Measurements from ENCODE around the gene NBDY. TPM values are rescaled to one million over a fixed set of nuclear protein-coding genes. Genes with fewer than 3 reads are reported as not detected.
A peak's percentile ranks its signal among the peaks of the same experiment; 100 is the strongest.
"Not testable (repeated sequence)": the region's sequence is repeated elsewhere in the genome, so short reads cannot be mapped to it uniquely, and the experiment has no call there.

Gene NBDY
- total RNA-seq, 1 donor from 2014 or later = 21.4 TPM

DNA sequence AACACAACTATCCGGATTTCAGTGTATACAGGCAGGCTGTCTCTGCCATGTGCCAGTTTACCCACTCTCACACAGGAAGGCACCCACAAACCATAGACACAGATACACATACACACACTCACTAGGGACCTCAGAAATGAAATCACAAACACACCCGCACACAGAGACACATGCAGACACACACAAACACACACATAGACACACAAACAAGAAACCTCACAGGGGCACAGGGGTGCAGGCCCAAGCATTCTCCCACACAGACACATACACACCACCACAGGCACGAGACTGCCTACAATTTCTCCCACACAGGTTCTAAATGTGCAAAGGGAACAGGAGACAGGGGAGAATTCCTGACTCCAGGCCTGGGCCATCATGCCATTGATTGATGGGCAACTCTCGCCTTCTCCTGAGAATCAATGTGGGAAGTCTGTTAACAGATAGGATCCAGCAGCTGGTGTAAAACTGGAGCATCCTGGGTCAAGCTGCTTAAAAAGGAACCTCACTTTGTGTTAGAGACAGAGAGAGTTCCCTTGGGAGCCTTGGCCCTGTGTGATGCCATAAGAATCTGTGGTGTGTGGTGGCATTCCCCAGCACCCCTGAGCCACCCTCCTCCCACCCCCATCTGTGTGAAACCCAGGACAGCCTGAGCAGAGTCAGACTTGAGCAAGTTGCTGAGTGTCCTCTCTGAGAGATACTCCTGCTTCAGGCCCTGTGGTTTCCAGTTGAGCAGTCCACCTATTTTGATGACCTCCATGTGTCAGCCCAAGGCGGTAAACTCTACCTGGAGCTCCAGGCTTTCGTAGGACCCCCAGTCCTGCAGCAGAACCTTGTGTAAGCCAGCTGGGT, 33.9 kb downstream of the NBDY start:
- ATAC-seq (no peak), DNase-seq (ENCODE audit: missing footprints) (no peak)
- intact Hi-C loops (cut with DNase I) = no loop called here

DNA sequence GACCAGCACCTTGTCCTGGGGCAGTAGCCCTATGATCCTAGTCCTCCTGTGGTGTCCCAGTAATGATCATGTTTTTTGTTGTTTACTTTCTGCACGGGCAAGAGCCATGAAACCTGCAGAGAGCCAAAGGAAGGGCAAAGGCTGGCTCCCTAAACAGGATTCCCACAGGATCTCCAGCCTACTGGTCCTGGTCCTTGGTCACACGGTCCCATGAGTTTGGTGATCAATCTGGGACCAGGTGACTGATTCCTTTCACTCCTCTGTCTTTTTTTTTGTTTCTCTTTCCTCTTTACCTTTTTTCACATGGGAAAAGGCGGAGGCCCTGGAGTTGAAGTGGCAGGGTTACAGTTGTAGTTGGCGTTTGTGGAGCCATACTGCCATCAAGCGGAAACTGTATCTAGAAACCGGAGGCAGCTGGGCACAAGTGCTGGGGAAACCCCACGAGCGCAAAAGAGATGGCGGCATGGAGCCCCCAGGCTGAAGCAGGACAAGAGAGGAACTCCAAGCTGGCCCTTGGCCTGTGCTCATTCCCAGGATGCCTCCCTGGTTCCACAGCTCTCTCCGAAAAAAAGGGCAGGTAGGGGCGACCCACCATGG, 34.6 kb downstream of the NBDY start:
- intact Hi-C loops (cut with DNase I) = no loop called here
- DNase-seq (ENCODE audit: missing footprints) (no peak), ATAC-seq (no peak)

DNA sequence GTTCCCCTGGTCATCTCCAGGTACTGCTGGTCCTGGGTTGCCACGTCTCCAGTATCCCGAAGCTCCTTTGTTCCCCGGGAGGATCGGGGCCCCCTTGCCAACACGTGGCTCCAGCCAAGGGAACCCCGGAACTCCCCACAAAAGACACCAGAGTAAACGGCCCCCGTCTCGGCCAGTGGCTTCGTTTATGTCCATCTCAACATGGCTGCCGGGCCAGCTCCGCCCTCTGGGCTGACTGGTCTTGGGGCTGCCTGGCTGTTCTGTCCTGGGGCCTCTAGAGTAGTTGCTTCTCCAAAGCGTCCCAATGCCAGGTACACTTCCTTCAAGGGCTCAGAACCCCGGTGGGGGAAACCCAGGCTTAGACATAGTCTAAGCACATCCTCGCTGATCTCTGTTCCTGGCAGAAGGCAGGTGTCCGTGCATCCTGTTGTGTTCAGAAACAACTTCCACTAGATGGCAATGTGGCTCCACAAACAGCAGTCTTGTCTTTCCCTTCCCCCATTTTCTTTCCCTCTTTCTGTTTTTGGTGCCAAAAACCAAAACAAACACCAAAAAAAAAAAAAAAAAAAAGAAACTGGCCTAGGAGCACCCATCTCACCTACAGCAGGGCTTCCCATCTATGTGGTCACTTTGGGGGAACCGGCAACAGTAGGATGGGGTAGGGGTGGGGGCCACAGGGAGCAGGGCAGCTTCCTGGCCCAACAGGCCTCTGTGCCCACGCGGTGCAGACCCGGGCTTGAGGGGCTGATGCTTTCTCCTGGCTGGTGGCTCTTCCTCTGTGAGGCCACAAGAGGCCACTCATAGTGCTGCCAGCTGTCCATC, 35.3 kb downstream of the NBDY start:
- intact Hi-C loops (cut with DNase I) = no loop called here
- DNase-seq (ENCODE audit: missing footprints) (no peak), ATAC-seq (peak; percentile 82)

DNA sequence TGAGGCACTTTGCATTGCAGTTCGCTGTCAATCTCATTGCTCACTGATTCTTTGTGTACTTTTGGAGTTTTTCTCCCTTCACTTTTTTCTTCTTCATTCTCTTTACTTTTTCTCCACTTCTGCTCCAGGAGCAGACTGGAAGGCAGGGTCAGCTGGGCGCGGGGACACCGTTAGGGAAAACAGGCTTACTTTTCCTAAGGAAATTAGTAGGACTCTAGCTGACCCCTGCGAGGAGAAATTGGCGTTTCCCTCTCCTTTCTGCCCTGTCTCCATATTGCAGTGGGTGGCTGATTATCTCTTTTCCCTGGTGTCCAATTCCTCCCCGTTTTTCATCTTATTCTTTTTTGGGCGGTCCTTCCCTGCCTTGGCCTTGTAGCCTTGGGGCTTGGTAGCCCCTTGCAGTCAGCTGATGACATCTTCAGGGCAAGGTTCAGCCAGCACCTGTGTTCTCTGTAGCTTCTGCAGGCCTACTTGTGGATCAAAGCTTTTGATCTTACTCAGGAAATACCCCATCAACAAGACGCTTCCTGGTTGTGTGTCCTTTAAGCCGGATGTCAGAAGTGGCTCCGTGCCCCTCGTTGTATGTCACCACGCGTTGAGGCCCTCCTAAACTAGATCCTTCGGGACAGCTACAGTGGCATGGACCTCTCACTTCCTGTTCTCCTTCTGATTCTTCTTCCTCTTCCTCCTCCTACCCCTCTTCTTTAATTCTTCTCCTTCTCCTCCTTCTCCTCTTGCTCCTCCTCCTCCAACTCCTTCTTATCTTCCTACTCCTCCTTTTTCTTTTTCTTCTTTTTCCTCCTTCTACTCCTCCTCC, 36.1 kb downstream of the NBDY start:
- ATAC-seq (no peak), DNase-seq (ENCODE audit: missing footprints) (no peak)
- intact Hi-C loops (cut with DNase I) = no loop called here

DNA sequence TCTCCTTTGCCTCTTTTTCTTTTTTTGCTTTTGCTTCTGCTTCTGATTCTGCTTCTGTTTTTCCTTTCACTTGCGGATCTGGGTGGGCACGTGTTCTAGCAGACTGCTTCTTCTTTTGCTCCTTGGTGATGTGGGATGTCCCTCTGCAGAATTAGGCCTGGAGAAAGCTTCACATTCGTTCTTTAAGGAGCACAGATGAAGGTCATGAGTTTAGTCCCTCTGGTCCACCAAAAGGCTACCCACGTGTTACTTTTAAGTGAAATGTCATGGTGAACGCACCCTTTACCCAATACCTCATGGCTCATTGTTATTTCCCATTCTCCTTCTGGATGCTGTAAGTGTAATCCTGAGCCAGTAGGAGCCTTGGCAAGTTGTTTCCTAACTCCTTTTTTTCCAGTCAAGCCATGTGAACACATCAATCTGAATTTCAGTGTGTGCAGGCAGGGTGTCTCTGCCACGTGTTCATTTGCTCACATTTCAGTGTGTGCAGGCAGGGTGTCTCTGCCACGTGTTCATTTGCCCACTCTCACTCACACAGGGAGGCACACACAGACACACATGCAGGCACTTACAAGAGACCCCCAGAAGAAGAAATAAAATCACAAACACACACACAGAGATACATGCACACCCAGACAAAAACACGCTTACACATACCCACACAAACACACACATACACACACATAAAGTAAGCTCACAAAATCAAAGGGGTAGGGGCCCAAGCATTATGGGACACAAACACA, 36.9 kb downstream of the NBDY start:
- DNase-seq (ENCODE audit: missing footprints) = no peak
- intact Hi-C loops (cut with DNase I) = no loop called here
- no peak for ATAC-seq

DNA sequence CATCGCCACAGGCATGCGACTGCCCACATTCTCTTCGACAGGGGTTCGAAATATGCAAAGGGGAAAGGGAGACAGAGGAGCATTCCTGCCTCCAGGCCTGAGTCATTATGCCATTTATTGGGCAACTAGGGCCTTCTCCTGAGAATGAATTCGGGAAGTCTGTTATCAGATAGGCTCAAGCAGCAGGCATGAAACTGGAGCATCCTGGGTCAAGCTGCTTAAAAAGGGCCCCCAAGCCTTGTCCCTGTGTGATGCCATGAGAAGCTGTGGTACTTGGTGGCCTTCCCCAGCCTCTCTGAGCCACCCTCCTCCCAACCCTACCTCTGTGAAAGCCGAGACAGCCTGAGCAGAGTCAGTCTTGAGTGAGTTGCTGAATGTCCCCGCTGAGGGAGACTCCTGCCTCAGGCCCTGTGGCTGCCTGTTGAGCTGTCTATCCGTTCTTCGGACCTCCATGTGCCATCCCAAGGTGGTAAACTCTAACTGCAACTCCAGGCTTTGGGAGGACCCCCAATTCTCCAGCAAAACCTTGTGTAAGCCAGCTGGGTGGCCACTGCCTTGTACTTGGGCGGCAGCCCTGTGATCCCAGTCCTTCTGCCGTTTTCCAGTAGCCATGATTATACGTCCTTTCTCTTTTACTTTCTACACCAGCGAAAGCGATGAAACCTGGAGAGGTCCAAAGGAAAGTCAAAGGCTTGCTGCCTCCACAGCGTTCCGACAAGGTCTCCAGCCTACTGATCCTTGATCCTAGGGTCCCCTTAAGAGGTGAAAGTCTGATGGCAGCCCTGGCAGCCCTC, 37.7 kb downstream of the NBDY start:
- intact Hi-C loops (cut with DNase I) = no loop called here
- ATAC-seq (no peak), DNase-seq (ENCODE audit: missing footprints) (no peak)

DNA sequence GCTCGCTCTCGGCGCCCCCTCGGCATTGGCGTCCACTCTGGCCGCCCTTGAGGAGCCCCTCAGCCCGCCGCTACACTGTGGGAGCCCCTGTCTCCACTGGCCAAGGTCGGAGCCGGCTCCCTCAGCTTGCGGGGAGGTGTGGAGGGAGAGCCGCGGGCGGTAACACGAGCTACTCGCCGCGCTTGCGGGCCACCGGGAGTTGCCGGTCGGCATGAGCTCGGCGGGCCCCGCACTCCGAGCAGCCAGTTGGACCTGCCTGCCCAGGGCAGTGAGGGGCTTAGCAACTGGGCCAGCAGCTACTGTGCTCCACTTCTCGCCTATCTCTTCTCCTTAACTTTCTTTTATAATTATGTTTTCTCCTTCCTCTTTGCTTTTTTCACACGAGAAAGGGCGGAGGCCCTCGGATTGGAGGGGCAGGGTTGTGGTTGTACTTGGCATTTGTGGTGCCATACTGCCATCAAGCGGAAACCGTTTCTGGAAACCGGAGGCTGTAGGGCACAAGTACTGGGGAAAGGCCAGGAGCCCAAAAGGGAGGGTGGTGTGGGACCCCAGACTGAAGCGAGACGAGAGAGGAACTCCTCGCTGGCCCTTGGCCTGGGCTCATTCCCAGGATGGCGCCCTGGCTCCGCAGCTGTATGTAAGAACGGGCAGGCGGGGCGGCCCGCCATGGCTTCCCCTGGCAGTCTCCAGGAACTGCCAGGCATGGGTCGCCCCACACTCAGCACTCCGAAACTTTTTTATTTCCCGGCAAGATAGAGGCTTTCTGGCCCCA, 38.5 kb downstream of the NBDY start:
- ATAC-seq; DNase-seq (ENCODE audit: missing footprints); intact Hi-C loops (cut with DNase I): not testable (repeated sequence)

DNA sequence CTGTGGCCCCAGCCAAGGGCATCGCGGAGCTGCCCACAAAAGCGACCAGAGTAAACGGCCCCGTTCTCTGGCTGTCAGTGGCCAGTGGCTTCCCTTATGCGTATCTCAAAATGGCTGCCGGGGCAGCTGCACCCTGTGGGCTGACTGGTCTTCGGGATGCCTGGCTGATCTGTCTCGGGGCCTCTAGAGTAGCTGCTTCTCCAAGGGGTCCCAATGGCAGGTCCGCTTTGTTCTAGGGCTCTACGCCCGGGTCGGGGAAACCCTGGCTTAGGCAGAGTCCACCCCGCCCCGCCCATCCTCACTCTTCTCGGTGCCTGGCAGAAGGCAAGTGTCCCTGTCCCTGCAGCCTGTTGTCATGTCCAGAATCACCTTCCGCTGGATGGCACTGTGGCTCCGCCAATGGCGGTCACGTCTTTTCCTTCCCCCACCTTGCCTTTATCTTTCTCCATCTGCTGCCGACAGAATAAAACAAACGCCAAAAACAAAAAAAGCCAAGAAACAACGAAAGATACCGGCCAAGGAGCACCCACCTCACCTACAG, 39.1 kb downstream of the NBDY start:
- intact Hi-C loops (cut with DNase I) = not testable (repeated sequence)

DNA sequence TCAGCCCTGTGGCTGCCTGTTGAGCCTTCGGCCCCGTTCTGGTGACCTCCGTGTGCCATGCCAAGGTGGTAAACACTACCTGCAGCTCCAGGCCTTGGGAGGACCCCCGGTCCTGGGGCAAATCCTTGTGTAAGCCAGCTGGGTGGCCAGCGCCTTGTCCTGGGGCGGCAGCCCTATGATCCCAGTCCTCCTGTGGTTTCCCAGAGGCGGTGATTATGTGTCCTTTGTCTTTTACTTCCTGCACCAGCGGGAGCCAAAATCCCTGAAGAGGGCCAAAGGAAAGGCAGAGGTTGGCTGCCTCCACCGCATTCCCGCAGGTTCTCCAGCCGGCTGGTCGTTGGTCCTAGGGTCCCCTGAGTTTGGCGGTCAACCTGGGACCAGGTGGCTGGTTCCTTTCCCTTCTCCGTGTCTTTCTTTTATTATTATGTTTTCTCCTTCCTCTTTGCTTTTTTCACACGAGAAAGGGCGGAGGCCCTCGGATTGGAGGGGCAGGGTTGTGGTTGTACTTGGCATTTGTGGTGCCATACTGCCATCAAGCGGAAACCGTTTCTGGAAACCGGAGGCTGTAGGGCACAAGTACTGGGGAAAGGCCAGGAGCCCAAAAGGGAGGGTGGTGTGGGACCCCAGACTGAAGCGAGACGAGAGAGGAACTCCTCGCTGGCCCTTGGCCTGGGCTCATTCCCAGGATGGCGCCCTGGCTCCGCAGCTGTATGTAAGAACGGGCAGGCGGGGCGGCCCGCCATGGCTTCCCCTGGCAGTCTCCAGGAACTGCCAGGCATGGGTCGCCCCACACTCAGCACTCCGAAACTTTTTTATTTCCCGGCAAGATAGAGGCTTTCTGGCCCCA, 43.9 kb downstream of the NBDY start:
- intact Hi-C loops (cut with DNase I) = not testable (repeated sequence)
- ATAC-seq = peak; percentile 3

More for the DNA sequence above, 39.1 kb downstream of the NBDY start:
- not testable (repeated sequence) for ATAC-seq; DNase-seq (ENCODE audit: missing footprints)

DNA sequence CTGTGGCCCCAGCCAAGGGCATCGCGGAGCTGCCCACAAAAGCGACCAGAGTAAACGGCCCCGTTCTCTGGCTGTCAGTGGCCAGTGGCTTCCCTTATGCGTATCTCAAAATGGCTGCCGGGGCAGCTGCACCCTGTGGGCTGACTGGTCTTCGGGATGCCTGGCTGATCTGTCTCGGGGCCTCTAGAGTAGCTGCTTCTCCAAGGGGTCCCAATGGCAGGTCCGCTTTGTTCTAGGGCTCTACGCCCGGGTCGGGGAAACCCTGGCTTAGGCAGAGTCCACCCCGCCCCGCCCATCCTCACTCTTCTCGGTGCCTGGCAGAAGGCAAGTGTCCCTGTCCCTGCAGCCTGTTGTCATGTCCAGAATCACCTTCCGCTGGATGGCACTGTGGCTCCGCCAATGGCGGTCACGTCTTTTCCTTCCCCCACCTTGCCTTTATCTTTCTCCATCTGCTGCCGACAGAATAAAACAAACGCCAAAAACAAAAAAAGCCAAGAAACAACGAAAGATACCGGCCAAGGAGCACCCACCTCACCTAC, 44.5 kb downstream of the NBDY start:
- ATAC-seq; intact Hi-C loops (cut with DNase I): not testable (repeated sequence)

More for the DNA sequence above, 43.9 kb downstream of the NBDY start:
- not testable (repeated sequence) for DNase-seq (ENCODE audit: missing footprints)

DNA sequence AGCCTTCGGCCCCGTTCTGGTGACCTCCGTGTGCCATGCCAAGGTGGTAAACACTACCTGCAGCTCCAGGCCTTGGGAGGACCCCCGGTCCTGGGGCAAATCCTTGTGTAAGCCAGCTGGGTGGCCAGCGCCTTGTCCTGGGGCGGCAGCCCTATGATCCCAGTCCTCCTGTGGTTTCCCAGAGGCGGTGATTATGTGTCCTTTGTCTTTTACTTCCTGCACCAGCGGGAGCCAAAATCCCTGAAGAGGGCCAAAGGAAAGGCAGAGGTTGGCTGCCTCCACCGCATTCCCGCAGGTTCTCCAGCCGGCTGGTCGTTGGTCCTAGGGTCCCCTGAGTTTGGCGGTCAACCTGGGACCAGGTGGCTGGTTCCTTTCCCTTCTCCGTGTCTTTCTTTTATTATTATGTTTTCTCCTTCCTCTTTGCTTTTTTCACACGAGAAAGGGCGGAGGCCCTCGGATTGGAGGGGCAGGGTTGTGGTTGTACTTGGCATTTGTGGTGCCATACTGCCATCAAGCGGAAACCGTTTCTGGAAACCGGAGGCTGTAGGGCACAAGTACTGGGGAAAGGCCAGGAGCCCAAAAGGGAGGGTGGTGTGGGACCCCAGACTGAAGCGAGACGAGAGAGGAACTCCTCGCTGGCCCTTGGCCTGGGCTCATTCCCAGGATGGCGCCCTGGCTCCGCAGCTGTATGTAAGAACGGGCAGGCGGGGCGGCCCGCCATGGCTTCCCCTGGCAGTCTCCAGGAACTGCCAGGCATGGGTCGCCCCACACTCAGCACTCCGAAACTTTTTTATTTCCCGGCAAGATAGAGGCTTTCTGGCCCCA, 49.3 kb downstream of the NBDY start:
- DNase-seq (ENCODE audit: missing footprints); ATAC-seq; intact Hi-C loops (cut with DNase I): not testable (repeated sequence)

More for the DNA sequence above, 44.5 kb downstream of the NBDY start:
- DNase-seq (ENCODE audit: missing footprints) = not testable (repeated sequence)

DNA sequence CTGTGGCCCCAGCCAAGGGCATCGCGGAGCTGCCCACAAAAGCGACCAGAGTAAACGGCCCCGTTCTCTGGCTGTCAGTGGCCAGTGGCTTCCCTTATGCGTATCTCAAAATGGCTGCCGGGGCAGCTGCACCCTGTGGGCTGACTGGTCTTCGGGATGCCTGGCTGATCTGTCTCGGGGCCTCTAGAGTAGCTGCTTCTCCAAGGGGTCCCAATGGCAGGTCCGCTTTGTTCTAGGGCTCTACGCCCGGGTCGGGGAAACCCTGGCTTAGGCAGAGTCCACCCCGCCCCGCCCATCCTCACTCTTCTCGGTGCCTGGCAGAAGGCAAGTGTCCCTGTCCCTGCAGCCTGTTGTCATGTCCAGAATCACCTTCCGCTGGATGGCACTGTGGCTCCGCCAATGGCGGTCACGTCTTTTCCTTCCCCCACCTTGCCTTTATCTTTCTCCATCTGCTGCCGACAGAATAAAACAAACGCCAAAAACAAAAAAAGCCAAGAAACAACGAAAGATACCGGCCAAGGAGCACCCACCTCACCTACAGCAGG, 50.0 kb downstream of the NBDY start:
- intact Hi-C loops (cut with DNase I); DNase-seq (ENCODE audit: missing footprints); ATAC-seq: not testable (repeated sequence)

DNA sequence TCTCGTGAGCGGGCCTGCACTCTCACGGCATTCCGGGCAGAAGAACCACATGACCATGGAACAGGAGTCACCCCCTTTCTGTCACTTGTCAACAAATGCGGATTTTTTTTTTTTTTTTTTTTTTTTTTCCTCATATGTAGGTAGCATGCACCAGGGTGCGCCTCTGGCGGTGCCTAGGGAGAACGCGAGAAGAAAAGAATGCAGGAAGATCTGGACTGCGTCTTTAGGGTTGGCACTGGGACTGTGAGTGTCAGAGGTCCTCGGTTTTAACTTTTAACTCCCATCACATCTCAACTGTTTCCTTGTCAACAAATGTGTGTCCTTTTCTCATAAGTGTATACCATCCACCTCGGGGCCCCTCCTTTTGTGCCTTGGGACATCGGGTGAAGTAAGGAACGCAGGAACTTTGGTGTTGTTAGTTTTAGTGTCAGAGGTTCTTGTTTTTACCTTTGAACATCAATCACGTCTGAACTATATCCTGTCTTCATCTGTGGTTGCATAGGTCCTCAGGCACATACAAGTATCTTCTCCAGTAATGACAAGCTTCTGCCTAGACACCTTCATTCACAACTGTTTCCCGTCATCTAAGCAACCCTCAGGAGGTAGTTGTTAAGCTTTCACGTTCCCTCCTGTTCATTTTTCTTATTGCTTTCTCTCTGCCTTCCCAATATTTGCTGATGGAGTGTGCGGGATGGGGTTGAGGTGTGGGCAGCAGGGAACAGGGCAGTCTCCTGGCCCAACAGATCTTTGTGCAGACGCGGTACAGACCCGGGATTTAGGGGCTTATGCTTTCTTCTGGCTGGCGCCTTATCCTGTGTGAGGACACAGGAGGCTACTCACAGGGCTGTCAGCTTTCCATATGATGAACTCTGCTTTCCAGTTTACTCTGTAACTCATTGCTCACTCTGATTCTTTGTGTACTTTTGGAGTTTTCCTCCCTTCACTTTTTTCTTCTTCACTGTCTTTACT, 51.9 kb downstream of the NBDY start:
- ATAC-seq; DNase-seq (ENCODE audit: missing footprints); intact Hi-C loops (cut with DNase I): not testable (repeated sequence)
